ENCODE measurements around the gene RBMS1. TPM values are rescaled to one million over a fixed set of nuclear protein-coding genes. Genes with fewer than 3 reads are reported as not detected.

The RBMS1 gene
- total and polyA plus RNA-seq, 2 of the 4 experiments (the other 2 are of a cell fraction), result 43.5 to 64.9 TPM

GRCh38 chr2:160360089-160360757 lies 133.4 kb downstream of the RBMS1 start:
- Histone ChIP-seq H3K56ac (ENCODE audit: extremely low read depth, insufficient read depth, low read length) (no peak overlapping the region), H3K23ac (ENCODE audit: low read depth, low read length) (peak overlapping the region; percentile 59; the same call in 1 of the 2 replicates), H4K20me1 (ENCODE audit: insufficient read depth, low read length) (peaks cover 75% of the 10 kb centered on the region), H3K4me1 (ENCODE audit: control insufficient read depth, insufficient read depth, low read length) (peaks cover 12% of the 10 kb centered on the region), H2BK20ac (ENCODE audit: low read depth, low read length) (no peak overlapping the region), H3K4me3 (ENCODE audit: insufficient read depth, low read depth, low read length) (no peak overlapping the region), H3K9me3 (ENCODE audit: control insufficient read depth, insufficient read depth, low read length) (no peaks in the 10 kb centered on the region), H2BK15ac (ENCODE audit: low read depth, low read length) (no peak overlapping the region), H3K36me3 (ENCODE audit: control insufficient read depth, insufficient read depth, low read length) (peaks cover 11% of the 10 kb centered on the region), H2AFZ (replicated peaks; ENCODE audit: low read length, poor library complexity) (no peak overlapping the region), H2AK5ac (ENCODE audit: low read depth, low read length) (no peak overlapping the region), H3K27me3 (ENCODE audit: control insufficient read depth, insufficient read depth, low read length) (no peaks in the 10 kb centered on the region), H4K91ac (ENCODE audit: insufficient read depth, low read depth, low read length) (no peak overlapping the region), H3K4me2 (ENCODE audit: low read depth, low read length) (no peak overlapping the region), H2BK5ac (ENCODE audit: low read depth, low read length, poor library complexity, severe bottlenecking) (no peak overlapping the region), H3K14ac (replicated peaks; ENCODE audit: low read depth, low read length) (no peak overlapping the region), H3K9me1 (ENCODE audit: insufficient read depth, low read length) (peaks cover 14% of the 10 kb centered on the region), H3K9ac (ENCODE audit: low read depth, low read length) (no peak overlapping the region), H3K79me1 (ENCODE audit: low read depth in 1 of 2, low read length in 2 of 2) (peaks cover 29 to 84% of the 10 kb centered on the region in 2 experiments), H2AK9ac (replicated peaks; ENCODE audit: low read depth, low read length, poor library complexity) (no peak overlapping the region), H3K4ac (ENCODE audit: low read depth, low read length) (no peak overlapping the region), H3K18ac (ENCODE audit: low read depth, low read length) (no peak overlapping the region), H2BK120ac (ENCODE audit: low read depth, low read length) (no peak overlapping the region), H3K27ac (ENCODE audit: insufficient read depth, low read length) (no peak overlapping the region), H4K5ac (ENCODE audit: low read depth, low read length) (no peak overlapping the region), H4K8ac (ENCODE audit: low read depth in 2 of 2, low read length in 2 of 2) (no peak overlapping the region)
- TF ChIP-seq NFE2L2 (IDR thresholded peaks at IDR 0.05; ENCODE audit: low read depth, low read length), result no peak
- no peak for TF ChIP-seq FOS (IDR thresholded peaks at IDR 0.05; ENCODE audit: low read depth, low read length)
- no peak for TF ChIP-seq MAFK (IDR thresholded peaks at IDR 0.05; ENCODE audit: low read depth, low read length)
- TF ChIP-seq RCOR1 (IDR thresholded peaks at IDR 0.05; ENCODE audit: insufficient replicate concordance, low read length), result no peak
- no peak for TF ChIP-seq ELK1 (IDR thresholded peaks at IDR 0.05; ENCODE audit: borderline replicate concordance, low read depth, low read length)
- TF ChIP-seq MXI1 (IDR thresholded peaks at IDR 0.05; ENCODE audit: borderline replicate concordance, low read depth, low read length), result no peak
- TF ChIP-seq SMC3 (IDR thresholded peaks at IDR 0.05; ENCODE audit: low read depth, low read length), result no peak
- no peak for TF ChIP-seq RAD21 (IDR thresholded peaks at IDR 0.05; ENCODE audit: low read length)
- no peak for TF ChIP-seq MAZ (IDR thresholded peaks at IDR 0.05; ENCODE audit: borderline replicate concordance, low read depth, low read length)
- no peak for TF ChIP-seq CEBPB (IDR thresholded peaks at IDR 0.05; ENCODE audit: low read depth, low read length)
- no peak for TF ChIP-seq BHLHE40 (IDR thresholded peaks at IDR 0.05; ENCODE audit: low read depth, low read length)
- no peak for TF ChIP-seq CTCF (conservative IDR thresholded peaks at IDR 0.05; ENCODE audit: low read depth, low read length)
- TF ChIP-seq RFX5 (IDR thresholded peaks at IDR 0.05; ENCODE audit: low read depth, low read length), result no peak
- TF ChIP-seq POLR2A (IDR thresholded peaks at IDR 0.05; ENCODE audit: low read depth, low read length), result no peak
- ChIA-PET POLR2A (ENCODE audit: unreplicated experiment) (no interaction called here), CTCF (interaction anchor here (0.5 kb wide), 1 partner anchor 134 kb away, joined by 3 read pairs; no protein-coding TSS in a partner anchor)
- no TSS peak for BruUV-seq (replicated peaks)
- ATAC-seq (ENCODE audit: low read depth) (no peak), DNase-seq (no peak)
- dilution Hi-C loops (cut with HindIII; ENCODE audit: low sequenced_read_pairs, unreplicated experiment) (no loop called here), in situ Hi-C loops (cut with MboI; ENCODE audit: low sequenced_read_pairs) (no loop called here), intact Hi-C loops (cut with micrococcal nuclease) (no loop called here)
- 84% methylated on average over 3 of the region's 5 CpGs; no CpG with 5 or more reads in 1 of the 2 experiments for WGBS, 2 experiments (ENCODE audit: extremely low coverage in 2 of 2, insufficient read length in 1 of 2)

Measured in IMR-90 (cell line).